ENCODE data around the gene LRTM2. TPM values are rescaled to one million over a fixed set of nuclear protein-coding genes. Genes with fewer than 3 reads are reported as not detected.

LRTM2 gene
- total RNA-seq, 1 experiment from 2014 or later: not detected

GRCh38 chr12:1792406-1792805, 28.0 kb upstream of the LRTM2 start:
- intact Hi-C loops (cut with micrococcal nuclease; ENCODE audit: unreplicated experiment): no loop called here

GRCh38 chr12:1793426-1794210, 26.7 kb upstream of the LRTM2 start:
- no peak overlapping the region for H3K4me3 Mint-ChIP-seq (ENCODE audit: unreplicated experiment)
- Histone ChIP-seq H3K36me3 (ENCODE audit: control insufficient read depth, insufficient read depth, low read length) (no peaks in the 10 kb centered on the region), H3K4me1 (peaks cover 8% of the 10 kb centered on the region; the same call in 1 of the 2 replicates), H3K27me3 (replicated peaks; ENCODE audit: control insufficient read depth, insufficient read depth, low read length) (no peaks in the 10 kb centered on the region), H3K9me3 (no peaks in the 10 kb centered on the region), H3K4me3 (ENCODE audit: low read depth, low read length) (no peak overlapping the region)
- no peak overlapping the region for H3K27ac Mint-ChIP-seq (ENCODE audit: unreplicated experiment)
- H3K27me3 Mint-ChIP-seq (ENCODE audit: insufficient read depth, unreplicated experiment): no peaks in the 10 kb centered on the region
- intact Hi-C loops (cut with micrococcal nuclease; ENCODE audit: unreplicated experiment): no loop called here
- ChIA-PET POLR2A (no interaction called here), CTCF (interaction anchor here (0.9 to 3.6 kb wide), 4 partner anchors 96 to 147 kb away, joined by 3 to 45 read pairs (median 34); no protein-coding TSS in a partner anchor)
- BruUV-seq (replicated peaks): no TSS peak
- H3K9me3 Mint-ChIP-seq (ENCODE audit: unreplicated experiment): no peaks in the 10 kb centered on the region
- no peak for TF ChIP-seq CTCF (IDR thresholded peaks at IDR 0.05; ENCODE audit: insufficient read depth in 1 of 2, low read depth in 1 of 2, low read length in 1 of 2, severe bottlenecking in 1 of 2, unreplicated experiment in 1 of 2)
- H3K36me3 Mint-ChIP-seq (ENCODE audit: insufficient read depth, unreplicated experiment): peaks cover 52% of the 10 kb centered on the region
- no peak for DNase-seq
- H3K4me1 Mint-ChIP-seq (ENCODE audit: low read depth, unreplicated experiment): peaks cover 9% of the 10 kb centered on the region

More at GRCh38 chr12:1792406-1792805, 28.0 kb upstream of the LRTM2 start:
- Histone ChIP-seq H3K9me3 (no peaks in the 10 kb centered on the region), H3K27me3 (replicated peaks; ENCODE audit: control insufficient read depth, insufficient read depth, low read length) (no peaks in the 10 kb centered on the region), H3K4me3 (ENCODE audit: low read depth, low read length) (no peak overlapping the region), H3K4me1 (peaks cover 8% of the 10 kb centered on the region; the same call in 1 of the 2 replicates), H3K36me3 (ENCODE audit: control insufficient read depth, insufficient read depth, low read length) (peaks cover 3% of the 10 kb centered on the region)
- Mint-ChIP-seq H3K4me1 (ENCODE audit: low read depth, unreplicated experiment) (peaks cover 9% of the 10 kb centered on the region), H3K4me3 (ENCODE audit: unreplicated experiment) (no peak overlapping the region), H3K27me3 (ENCODE audit: insufficient read depth, unreplicated experiment) (no peaks in the 10 kb centered on the region), H3K27ac (ENCODE audit: unreplicated experiment) (no peak overlapping the region), H3K9me3 (ENCODE audit: unreplicated experiment) (no peaks in the 10 kb centered on the region), H3K36me3 (ENCODE audit: insufficient read depth, unreplicated experiment) (peaks cover 63% of the 10 kb centered on the region)
- ChIA-PET CTCF (interaction anchor here (0.9 to 3.5 kb wide), 5 partner anchors 95 to 157 kb away, joined by 3 to 52 read pairs (median 25); no protein-coding TSS in a partner anchor), POLR2A (no interaction called here)
- no peak for TF ChIP-seq CTCF (IDR thresholded peaks at IDR 0.05; ENCODE audit: insufficient read depth in 1 of 2, low read depth in 1 of 2, low read length in 1 of 2, severe bottlenecking in 1 of 2, unreplicated experiment in 1 of 2)
- BruUV-seq (replicated peaks): no TSS peak
- DNase-seq: no peak

- POLR2A ChIA-PET: interaction anchor here (0.6 kb wide), 1 partner anchor 124 kb away, joined by 4 read pairs; no protein-coding TSS in a partner anchor
- Mint-ChIP-seq H3K9me3 (ENCODE audit: unreplicated experiment) (no peaks in the 10 kb centered on the region), H3K27ac (ENCODE audit: unreplicated experiment) (no peak overlapping the region), H3K36me3 (ENCODE audit: insufficient read depth, unreplicated experiment) (peaks cover 43% of the 10 kb centered on the region), H3K4me1 (ENCODE audit: low read depth, unreplicated experiment) (peaks cover 9% of the 10 kb centered on the region), H3K4me3 (ENCODE audit: unreplicated experiment) (no peak overlapping the region), H3K27me3 (ENCODE audit: insufficient read depth, unreplicated experiment) (no peaks in the 10 kb centered on the region)
- Histone ChIP-seq H3K9me3 (no peaks in the 10 kb centered on the region), H3K36me3 (ENCODE audit: control insufficient read depth, insufficient read depth, low read length) (no peaks in the 10 kb centered on the region), H3K4me3 (ENCODE audit: low read depth, low read length) (no peak overlapping the region), H3K4me1 (peaks cover 8% of the 10 kb centered on the region; the same call in 1 of the 2 replicates), H3K27me3 (replicated peaks; ENCODE audit: control insufficient read depth, insufficient read depth, low read length) (no peaks in the 10 kb centered on the region)
- BruUV-seq (replicated peaks): TSS peak; percentile 17
- no peak for TF ChIP-seq CTCF (IDR thresholded peaks at IDR 0.05; ENCODE audit: insufficient read depth in 1 of 2, low read depth in 1 of 2, low read length in 1 of 2, severe bottlenecking in 1 of 2, unreplicated experiment in 1 of 2)
- intact Hi-C loops (cut with micrococcal nuclease; ENCODE audit: unreplicated experiment): no loop called here
- CTCF ChIA-PET: interaction anchor here (0.6 to 3.6 kb wide), 5 partner anchors 12 to 169 kb away, joined by 3 to 45 read pairs (median 8); no protein-coding TSS in a partner anchor
- DNase-seq: no peak
These were observed 25.8 kb upstream of the LRTM2 start for GRCh38 chr12:1794440-1795090.
